Esophagus (tissue), 2 donors: ENCODE results near the gene ZFP42. TPM values are rescaled to one million over a fixed set of nuclear protein-coding genes. Genes with fewer than 3 reads are reported as not detected.

Experiments
- polyA plus RNA-seq, 2 donors: library from polyadenylated mRNA; stranded (reverse); fragments of 200-250 nt; gene quantifications; one replicate each; pipeline ENCODE4 v1.2.3, GENCODE V29; 2013
- donor health status: healthy with polysubstance abuse.
- donor health status: Bipolar disorder and iron deficiency.

ZFP42 gene
- polyA plus RNA-seq, 2 donors = 0.01 TPM; not detected in 1

Other genes with a start within 250 kb of the ZFP42 start
- not detected for gene TRIML2, start 113.8 kb downstream of the ZFP42 start, polyA plus RNA-seq
- gene TRIML1, start 143.7 kb downstream of the ZFP42 start, polyA plus RNA-seq = not detected